Stimulated activated CD8-positive, alpha-beta memory T cell treated with anti-CD3 and anti-CD28 coated beads, Interleukin-15, amount 100 ng/mL, for 24 hours (primary cell): Measurements from ENCODE around the gene INTS1.

Experiments
- DNase-seq: peaks from one replicate; pipeline ENCODE4 v3.0.0-alpha.2; 2020; ENCODE audit warnings: low read depth

Gene INTS1

DNA sequence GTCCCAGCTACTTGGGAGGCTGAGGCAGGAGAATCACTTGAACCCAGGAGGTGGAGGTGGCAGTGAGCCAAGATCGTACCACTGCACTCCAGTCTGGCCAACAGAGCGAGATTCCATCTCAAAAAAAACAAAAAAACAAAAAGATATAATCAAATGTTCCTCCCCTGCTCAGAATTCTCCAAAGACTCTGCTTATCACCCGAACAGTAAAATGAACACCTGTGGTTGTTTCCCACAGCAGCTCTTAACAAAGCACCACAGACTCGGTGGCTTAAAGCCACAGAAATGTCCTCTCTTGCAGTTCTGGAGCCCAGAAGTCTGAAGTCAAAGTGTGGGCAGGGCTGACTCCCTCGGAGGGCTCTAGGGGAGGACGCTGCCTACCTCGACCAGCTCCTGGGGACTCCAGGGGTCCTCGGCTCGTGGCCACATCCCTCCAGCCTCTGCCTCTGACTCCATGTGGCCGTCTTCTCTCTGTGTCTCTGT is 4.1 kb upstream of the INTS1 start:
- DNase-seq, result no peak

DNA sequence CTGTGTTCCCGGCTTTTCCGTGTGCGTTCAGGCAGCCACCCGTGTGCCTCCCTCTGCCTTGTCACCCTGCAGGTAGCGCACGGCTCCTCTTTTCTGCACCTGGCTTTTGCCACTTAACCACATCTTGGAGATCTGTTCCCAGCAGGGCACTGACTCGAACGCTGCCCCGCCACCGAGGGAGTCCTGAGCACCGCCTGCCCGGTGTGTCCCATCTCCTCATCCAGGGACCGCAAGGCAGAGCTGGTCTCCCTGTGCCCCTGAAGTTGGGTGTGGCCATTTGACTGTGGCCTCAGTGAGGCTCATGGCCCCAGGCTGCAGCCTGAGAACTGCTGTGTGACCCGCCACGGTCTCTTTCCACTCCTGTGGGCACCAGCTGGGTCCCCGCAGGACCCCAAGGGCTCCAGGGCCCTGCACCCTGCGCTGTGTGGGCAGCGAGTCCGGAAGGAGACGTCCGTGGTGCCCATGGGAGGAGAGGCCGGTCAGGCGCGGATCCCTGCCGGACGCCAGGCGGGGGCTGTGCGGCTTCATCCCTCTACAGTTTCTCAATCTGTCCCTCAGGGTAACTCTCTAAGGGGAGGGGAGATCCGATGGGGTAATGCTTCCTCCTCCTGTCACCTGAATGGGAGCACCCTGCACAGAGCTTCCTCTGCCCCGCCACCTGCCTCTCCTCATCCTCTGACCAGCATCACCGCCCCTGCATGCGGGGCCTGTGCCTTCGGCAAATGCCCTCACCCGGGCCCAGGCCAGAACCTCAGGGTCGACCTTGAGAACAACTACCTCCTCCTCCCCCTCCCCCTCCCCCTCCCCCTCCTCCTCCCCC is 1.8 kb upstream of the INTS1 start:
- no peak for DNase-seq

DNA sequence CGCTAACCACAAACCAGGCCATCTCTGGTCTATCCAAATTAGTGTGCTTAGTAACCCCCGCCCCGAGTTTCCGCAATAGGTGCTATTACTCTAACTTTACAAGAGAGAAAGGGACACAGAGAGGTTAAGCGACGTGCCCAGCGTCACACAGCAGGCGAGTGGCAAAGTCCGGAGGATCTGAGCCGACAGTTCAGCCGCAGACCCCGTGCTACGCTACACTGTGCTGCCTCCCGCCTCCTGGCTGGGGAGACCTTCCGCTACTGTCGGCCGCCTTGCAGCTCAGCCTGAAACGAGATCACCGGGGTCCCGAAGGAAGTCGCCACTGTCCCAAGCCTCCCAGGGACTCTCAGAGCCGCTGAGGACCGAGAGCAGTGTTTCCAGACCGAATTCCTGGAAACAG is 799 bp downstream of the INTS1 start:
- no peak for DNase-seq

DNA sequence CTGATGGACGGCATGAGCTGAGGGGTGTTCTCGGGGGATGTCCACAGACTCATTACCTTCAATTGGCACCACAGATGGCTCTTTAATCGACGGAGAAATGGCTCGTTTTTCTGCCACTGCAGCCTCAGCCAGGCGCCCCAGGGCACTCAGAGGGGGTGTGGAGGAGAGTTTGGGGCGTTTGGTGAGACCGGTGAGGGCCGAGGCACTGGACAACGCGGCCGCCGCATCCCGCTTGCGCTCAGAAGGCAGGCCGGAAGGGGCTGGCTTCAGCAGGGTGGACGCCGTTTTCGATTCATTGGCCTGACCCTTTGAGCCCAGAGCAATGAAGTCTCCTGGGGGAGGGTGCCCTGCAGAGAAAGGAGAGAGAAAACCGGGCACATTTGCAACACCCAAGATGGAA is 1.3 kb downstream of the INTS1 start:
- no peak for DNase-seq

DNA sequence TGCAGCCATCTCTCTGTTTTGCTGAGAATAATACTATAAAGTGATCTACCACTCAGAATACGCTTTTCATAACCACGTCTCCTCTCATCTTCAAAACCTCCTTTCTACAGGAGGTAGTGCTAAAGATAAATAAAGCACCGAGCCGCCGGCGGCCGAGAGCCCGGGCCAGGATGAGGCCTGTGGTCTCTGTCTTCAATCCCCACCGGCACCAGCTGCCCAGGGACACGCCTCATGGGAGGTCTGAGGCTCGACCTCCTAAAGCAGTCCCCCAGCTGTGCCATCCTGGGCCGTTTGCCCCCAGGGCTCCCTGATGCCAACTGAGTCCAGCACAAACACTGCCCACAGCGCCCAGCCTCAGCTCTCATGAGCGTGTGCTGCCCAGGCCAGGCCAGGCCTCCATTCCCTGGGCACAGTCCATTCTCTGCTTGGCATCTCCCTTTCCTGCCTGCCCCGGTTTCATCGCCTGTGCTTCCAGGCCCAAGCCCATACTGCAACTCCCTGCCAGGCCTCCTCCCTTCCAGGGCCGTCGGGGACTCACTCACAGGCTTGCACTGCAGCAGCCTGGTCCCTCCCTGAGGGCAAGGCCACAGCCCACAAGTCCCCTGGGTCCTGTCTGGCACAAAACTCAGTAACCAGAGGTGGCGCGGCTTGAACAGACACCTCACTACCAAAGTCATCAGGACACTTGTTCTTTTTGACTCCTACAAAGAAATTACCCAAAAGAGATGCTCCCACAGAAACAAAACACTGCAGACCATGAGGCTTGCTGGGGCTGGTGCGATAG is 2.5 kb downstream of the INTS1 start:
- no peak for DNase-seq

DNA sequence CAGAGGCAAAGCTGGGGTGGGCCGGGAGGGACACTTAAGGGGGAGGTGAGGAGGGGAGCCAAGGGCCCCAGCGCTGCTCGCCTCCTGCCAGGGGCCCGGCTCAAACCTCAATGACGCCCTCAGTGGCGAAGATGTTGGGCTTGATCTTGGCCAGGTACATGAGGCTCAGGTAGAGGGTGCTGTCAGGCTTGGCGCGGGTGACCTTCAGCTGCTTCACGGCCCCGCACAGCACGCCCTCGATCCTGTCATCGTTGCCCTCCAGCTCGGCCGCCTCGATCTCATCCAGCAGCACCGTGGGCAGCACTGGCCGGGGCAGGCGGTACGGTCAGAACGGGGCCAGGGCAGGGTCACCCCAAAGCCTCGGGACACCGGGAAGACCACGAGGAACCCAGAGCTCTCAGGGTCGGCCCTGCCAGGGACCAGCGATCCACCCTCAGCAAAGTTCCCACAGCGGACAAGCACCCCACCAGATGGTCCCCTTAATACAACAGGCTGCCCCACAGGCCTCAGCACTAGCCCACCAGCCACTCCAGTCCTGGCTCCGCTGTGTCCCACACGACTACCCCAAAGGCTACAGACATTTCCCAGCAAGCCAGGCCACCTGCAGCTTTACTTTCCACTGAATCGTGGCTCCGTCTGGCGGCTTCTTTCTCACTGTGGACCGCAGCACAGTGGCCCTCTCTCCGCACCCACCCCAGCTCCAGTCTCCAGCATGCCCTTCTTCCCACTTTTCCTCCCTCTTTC is 4.0 kb downstream of the INTS1 start:
- DNase-seq, result no peak

DNA sequence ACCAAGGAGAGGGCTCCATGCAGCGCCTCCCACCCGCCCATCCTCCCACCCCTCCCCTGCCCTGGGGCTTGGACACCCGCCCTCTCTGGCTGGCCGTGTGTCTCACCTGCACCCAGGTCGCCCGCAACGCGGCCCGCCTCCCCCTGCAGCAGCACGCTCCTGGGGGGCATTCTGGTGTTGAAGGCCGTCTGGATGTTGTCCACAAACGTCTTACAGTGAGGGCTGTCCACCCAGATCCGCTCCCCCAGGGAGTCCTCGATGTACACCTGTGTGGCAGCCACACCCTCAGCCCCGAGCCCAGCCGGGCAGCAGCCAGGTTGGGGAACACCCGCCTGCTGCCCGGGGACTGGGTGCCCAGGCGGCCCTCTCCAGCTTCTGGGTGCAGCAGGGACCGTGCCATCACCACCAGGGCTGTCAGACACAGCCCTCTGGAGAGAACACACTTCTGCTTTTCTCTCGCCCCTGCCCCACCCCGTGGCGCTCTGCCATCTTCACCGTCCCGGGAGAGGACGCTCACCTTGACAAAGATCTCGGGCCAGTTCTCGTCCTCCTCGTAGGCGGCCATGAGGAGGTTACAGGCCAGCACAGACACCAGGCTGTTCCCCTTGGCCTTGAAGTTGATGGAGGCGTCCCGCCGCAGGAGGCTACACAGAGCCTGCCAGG is 4.7 kb downstream of the INTS1 start:
- no peak for DNase-seq

DNA sequence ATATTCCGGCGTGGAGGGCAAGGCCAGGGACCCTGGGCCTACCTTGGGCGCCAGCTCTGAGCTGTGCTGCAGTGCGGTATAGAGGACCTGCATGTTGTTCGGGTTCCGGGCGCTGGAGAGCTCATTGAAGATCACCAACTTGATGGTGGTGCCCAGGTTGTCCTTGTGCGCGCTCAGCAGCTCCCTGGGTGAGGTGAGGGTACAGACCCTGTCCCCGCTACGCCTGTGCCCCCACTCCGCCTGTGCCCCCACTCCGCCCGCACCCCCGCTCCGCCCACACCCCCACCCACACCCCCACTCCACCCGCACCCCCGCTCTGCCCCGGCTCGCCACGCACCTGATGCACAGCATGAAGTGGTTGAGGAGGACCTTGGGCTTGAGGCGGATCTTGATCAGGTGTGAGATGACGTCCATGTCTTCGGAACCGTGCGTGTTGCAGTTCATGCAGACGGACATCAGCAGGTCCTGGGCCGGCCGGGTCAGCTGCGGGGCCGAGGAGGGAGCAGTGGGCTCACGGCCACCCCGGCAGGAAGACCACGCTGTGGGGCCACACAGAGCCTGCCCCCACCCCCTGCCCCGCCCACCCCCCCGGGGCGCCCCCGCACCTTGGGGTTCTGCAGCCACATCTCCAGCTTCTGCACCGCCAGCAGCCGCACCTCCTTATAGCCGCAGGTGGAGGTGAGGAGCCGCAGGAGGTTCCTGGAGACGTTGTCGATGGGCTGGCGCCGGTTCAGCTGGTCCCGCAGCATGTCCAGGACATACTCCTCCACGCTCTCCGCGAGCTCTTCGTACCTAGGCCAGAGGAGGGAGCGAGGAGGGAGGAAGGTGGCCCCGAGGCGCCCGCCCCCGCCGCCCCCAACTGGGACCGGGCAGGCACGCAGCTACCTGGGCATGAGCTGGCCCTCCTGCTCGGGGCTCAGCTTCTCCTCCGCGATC is 5.6 kb downstream of the INTS1 start:
- no peak for DNase-seq

DNA sequence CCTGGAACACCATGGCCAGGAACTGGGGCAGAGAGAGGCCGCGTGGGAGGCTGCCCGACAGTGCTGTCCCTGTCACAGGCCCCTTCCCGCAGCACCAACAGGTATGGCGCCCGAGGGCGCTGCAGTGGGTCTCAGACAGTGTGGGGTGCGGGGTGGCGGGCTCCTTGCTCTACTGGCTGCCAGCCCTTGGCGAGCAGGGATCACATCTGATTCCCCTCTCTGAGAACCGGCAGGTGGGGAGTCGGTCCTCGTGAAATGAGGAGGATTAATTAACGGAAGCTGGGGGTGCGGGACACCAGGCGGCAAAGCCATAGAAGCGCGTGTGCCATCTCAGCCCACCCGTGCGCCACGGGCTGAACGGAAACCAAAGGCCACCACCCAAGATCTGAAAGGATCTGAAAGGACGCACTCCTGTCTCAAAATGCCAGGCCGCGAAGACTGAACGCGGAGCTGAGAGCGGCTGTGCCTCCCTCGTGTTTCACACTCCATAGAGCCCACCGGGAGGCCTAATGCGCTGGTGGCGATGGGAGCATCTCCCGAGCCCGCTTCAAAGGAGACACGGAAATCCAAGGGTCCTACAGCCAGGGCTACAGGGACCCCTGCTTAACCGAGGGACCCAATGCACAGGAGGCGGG is 6.8 kb downstream of the INTS1 start:
- no peak for DNase-seq

DNA sequence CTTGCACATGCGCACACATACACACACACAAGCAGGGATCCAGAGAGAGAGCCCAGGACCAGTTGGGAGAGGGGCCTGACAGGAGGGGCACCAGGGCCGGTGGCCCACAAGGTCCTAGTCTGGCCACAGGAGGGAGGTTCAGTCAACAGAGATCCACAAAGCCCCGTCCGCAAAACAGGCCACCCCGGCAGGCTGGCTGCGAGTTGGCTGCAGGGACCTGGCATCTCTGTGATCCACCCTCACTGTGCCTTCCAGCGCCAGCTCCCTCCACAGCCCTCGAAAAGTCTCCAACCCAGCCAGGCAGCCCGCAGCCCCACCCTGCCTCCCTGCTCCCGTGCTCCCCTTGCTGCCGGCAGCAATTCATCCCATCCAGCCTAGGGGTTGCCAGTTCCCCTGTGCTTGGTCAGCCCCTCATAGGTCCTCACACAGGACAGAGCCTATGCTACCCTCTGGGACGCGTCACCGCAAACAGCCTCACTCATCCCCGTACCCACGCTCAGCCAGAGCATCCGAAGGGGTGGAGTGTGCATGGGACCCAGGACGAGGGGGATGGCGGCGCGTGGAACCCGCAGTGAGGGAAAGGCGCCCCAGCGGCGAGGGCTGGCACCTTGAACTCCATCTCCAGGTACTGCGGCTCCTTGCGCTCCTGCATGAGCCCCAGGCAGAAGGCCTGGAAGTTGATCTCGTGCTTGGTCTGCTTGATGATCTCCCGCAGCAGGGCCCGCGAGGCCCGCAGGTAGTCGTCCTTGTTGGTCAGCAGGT is 7.5 kb downstream of the INTS1 start:
- no peak for DNase-seq

DNA sequence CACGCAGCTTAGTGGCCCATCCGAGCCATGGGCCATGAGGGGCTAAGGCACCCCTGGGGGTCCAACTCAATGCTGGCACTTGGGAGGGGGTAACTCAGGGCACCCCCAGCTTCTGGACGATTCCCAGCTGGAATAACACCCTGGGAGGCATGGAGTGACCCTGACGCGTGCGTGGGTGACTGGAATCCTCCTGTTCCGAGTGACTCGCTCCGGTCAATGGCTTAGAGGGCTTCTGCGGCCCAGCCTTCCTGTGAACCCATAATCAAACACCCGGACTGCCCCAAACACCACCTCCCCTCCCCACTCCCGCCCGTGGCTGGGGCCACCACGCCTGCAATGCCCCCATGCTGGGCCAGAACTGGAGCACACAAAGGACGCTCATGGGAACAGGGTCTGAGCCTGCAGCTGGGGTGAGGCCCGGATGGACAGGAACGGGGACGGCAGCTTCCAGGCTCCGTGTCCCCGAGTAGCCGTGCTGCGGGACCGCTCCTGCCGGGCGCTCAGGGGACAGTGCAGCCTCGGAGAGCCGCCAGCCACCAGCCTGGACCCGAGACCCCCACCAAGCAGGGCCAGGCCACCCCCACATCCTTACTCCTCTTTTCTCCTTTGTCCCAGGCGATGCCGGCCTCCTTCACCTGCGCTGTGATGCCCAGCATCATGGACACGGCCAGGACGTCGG is 8.5 kb downstream of the INTS1 start:
- no peak for DNase-seq

DNA sequence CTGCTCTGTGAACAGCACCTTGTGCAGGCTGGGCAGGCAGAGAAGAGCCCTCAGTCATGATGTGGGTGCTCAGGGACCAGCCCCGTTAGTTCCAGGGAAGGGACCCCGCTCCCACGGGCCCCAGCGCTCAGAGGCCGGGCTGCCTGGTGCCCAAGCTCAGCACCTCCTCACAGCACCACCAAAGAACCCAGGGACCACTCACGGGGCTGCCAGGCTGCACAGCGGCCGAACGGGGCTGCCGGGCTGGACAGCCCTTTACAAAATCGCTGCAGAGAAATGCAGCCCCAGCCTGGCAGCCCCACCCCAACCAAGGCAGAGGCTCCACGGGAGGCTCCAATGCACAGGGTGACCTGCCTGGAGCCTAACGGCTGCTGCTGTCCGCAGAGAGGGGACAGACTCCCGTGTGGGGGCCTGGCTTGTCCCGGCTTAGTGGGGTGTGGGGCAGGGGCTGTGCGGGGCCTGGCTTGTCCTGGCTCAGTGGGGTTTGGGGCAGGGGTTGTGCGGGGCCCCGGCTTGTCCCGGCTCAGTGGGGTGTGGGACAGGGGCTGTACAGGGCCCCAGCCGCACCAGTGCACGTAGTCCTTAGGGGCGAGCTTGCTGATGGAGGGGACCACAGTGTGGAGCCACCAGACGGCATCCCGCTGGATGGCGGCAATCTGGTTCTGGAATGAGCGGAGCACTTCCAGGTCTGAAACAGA is 9.2 kb downstream of the INTS1 start:
- DNase-seq, result no peak

DNA sequence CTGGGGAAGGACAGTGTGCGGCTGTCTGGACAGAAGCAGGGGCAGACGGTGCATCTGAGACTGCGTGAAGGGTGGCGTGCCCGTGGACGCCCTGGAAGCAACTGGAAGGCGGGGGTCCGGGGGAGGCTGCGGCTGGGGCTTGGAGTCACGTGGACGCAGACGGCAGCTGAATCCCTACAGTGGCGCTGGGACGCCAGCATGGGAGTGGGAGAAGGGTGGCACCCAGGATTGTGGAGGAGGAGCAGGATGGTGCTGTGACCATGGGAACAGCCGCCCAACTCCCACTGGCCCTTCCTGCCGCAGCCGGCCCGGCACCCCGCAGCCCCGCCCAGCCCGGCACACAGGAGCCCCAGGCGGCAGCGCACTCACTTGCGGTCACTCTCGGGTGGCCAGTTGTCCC is 9.7 kb downstream of the INTS1 start:
- DNase-seq, result no peak

DNA sequence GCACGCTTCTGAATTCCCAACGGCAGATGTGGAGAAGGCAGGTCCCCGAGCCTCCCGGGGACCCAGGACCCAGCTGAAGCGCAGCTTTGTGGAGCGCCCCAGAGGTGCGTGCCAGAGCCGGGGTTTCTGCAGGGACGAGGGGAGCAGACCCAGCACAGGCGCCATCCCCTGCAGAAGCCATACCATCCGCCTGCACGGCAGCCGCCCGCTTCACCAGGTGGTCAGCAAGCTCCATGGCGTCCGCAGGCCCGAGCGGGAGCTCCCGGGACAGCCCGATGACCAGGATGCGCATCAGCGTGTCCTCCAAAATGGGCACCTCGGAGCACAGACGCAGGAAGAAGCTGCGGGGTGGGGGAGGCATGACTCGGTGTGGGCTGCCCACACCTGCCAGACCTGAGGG is 10.6 kb downstream of the INTS1 start:
- no peak for DNase-seq

DNA sequence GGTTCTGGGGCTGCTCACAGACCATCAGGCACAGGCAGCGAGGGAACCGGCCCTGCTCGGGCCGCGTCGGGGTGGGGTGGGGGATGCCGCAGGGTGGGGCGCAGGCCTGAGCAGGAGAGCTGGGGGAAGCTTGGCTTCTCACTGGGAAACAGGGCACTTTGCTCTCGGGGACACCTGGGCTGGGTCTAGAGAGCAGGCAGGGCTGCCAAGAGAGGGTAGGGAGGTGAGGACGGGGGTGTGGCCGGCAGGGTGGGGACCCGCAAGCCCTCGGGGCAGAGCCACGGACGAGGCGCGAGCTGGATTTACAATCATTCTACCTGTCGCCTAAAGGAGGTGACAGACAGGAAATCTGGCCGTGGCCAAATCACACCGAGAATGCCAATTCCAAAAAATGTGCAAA is 11.1 kb downstream of the INTS1 start:
- no peak for DNase-seq

DNA sequence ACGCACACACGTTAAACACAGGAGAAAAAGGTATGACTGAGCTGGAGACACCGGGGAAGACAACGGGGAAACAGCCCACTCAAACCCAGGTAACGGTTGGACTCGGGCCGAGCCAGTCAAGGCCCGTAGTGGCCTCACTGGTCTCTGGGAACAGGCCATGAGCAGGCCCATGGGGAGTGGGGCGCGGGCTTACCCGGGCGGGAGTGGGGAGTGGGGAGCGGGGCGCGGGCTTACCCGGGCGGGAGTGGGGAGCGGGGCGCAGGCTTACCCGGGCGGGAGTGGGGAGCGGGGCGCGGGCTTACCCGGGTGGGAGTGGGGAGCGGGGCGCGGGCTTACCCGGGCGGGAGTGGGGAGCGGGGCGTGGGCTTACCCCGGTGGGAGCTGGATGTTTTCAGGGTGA is 11.5 kb downstream of the INTS1 start:
- DNase-seq, result no peak

DNA sequence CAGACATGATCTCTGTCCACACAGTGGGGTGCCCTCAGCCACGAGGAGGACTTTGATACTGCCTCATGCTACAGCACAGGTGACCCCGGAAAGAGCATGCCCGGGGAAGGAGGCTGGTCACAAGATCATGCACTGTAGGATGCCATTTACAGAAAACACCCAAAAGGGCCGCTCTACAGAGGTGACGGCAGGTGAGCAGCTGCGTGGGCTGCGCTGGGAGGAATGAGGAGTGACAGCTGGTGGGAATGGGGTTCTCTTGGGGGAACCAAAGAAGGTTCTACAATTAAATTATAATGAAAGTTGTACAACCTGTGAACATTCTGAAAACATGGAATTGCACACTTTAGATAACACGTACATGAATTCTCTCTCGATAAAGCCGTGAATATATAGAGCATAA is 12.0 kb downstream of the INTS1 start:
- DNase-seq, result no peak

DNA sequence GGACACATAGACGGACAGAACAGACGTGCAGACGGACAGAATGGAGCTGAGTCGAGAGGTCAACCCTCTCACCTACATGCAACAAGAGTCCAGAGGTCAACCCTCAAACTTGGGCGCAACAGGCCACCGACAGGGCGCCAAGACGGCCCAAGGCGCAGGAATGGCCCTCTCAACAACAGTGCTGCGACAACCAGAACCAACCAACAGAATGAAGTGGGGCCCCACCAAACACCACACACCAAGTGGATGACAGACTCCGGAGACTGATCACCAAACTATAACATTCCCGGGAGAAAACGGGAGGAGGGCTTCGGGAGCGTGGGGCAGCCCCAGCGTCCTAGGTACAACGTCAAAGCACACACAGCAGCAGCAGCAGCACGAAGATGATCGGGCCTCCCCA is 13.4 kb downstream of the INTS1 start:
- DNase-seq, result no peak

DNA sequence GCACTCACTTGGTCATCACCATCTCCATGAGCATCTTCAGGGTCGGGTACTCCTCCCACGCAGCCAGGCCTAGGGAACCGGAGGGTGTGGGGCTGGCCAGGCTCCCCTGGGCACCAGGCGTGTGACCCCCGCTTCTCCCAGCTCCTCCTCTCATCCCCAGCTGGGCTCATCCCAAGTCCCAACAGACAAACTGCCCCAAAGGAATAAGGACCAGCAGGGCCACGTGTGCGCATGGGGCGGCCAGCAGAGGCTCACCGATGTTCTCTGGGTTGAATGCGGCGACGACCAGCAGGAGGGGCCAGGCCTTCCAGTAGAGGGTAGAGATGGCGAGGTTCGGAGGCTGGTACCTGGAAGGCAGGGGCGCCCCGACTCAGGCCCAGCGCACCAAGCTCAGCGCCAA is 14.9 kb downstream of the INTS1 start:
- DNase-seq, result no peak
